SK-N-SH (cell line): Measurements from ENCODE around the gene FTO. TPM values are rescaled to one million over a fixed set of nuclear protein-coding genes. Genes with fewer than 3 reads are reported as not detected.

Experiments used
- CTCF ChIA-PET: fragments of 300-600, 350-600 bp; formaldehyde crosslinking; extraction: SDS; loops from one replicate; lab custom pipeline; 2021; lab: Yijun Ruan, JAX
- POLR2A ChIA-PET: fragments of 350-600 bp; sonication (Branson Sonifier 250); formaldehyde crosslinking; extraction: SDS; loops from one replicate; lab custom pipeline; 2020; ENCODE audit warnings: antibody characterized with exemption, inconsistent platforms; lab: Yijun Ruan, JAX
- DNase-seq: peaks from one replicate; pipeline ENCODE4 v3.0.0; 2012
- H2AFZ ChIP-seq: fragments of 200-600 bp; sonication (generic); 2 replicates; pipeline ENCODE4 v1.8.1; 2016; ENCODE audit warnings: antibody characterized with exemption, mild to moderate bottlenecking, low read depth
- H3F3A ChIP-seq: fragments of 200-600 bp; sonication (generic); replicated peaks from 2 replicates; pipeline ENCODE3; 2016; ENCODE audit warnings: antibody characterized with exemption, mild to moderate bottlenecking; ENCODE audit not compliant: insufficient read depth
- H3K27ac ChIP-seq, 2 experiments: fragments of 200-500 bp in 1 of 2; fragments of 200-600 bp in 1 of 2; sonication (Bioruptor generic) in 1 of 2; sonication (generic), shearing (Covaris generic) in 1 of 2; 2 replicates each; pipeline versions ENCODE4 v1.5.1 to v1.6.1; 2014 to 2016; ENCODE audit warnings: low read depth in 2 of 2, inconsistent platforms in 1 of 2, low read length in 1 of 2, mild to moderate bottlenecking in 1 of 2, mixed read lengths in 1 of 2
- H3K27me3 ChIP-seq: fragments of 200-600 bp; sonication (generic), shearing (Covaris generic); 2 replicates; pipeline ENCODE4 v1.6.1; 2016; ENCODE audit warnings: mixed run types; ENCODE audit not compliant: insufficient read depth
- H3K36me3 ChIP-seq, 2 experiments: fragments of 200-500 bp in 1 of 2; fragments of 200-600 bp in 1 of 2; sonication (Bioruptor generic) in 1 of 2; sonication (generic) in 1 of 2; replicated peaks in 1 of 2; 2 replicates each; pipeline versions ENCODE3 to v1.5.1; 2014 to 2016; ENCODE audit warnings: low read length in 1 of 2, mild to moderate bottlenecking in 1 of 2; ENCODE audit not compliant: insufficient read depth in 2 of 2, control insufficient read depth in 1 of 2
- H3K4me1 ChIP-seq, 2 experiments: fragments of 200-500 bp in 1 of 2; fragments of 200-600 bp in 1 of 2; sonication (Bioruptor generic) in 1 of 2; sonication (generic), shearing (Covaris generic) in 1 of 2; 2 replicates each; pipeline versions ENCODE4 v1.5.1 to v1.6.1; 2014 to 2016; ENCODE audit warnings: low read depth in 1 of 2, low read length in 1 of 2, mixed run types in 1 of 2; ENCODE audit not compliant: insufficient read depth in 2 of 2, control insufficient read depth in 1 of 2
- H3K4me2 ChIP-seq: fragments of 200-600 bp; sonication (generic), shearing (Covaris generic); 2 replicates; pipeline ENCODE4 v1.6.1; 2017; ENCODE audit warnings: mixed run types
- H3K4me3 ChIP-seq, 2 experiments: fragments of 200-500 bp in 1 of 2; fragments of 200-600 bp in 1 of 2; sonication (Bioruptor generic) in 1 of 2; sonication (generic), shearing (Covaris generic) in 1 of 2; 2 replicates each; pipeline versions ENCODE4 v1.5.1 to v1.8.1; 2014 to 2016; ENCODE audit warnings: low read depth in 2 of 2, inconsistent platforms in 1 of 2, low read length in 1 of 2, mild to moderate bottlenecking in 1 of 2, mixed read lengths in 1 of 2, moderate library complexity in 1 of 2
- H3K79me2 ChIP-seq: fragments of 200-600 bp; sonication (generic); 2 replicates; pipeline ENCODE4 v1.8.1; 2017; ENCODE audit warnings: mild to moderate bottlenecking; ENCODE audit not compliant: insufficient read depth
- H3K9ac ChIP-seq: fragments of 200-600 bp; sonication (generic); 2 replicates; pipeline ENCODE4 v1.6.1; 2017; ENCODE audit warnings: mixed run types
- H3K9me2 ChIP-seq: fragments of 200-600 bp; sonication (generic); 2 replicates; pipeline ENCODE4 v1.6.1; 2017; ENCODE audit warnings: mixed run types
- H3K9me3 ChIP-seq: fragments of 200-600 bp; sonication (generic); 2 replicates; pipeline ENCODE4 v1.6.1; 2017; ENCODE audit warnings: mixed run types, mild to moderate bottlenecking, moderate library complexity
- H4K20me1 ChIP-seq: fragments of 200-600 bp; sonication (generic); 2 replicates; pipeline ENCODE4 v1.6.1; 2017; ENCODE audit warnings: mild to moderate bottlenecking, mixed run types; ENCODE audit not compliant: insufficient read depth
- CHD2 ChIP-seq: fragments of 150-350 bp; IDR thresholded peaks from 2 replicates; pipeline ENCODE4 v1.6.1; 2018; ENCODE audit warnings: low read length; ENCODE audit not compliant: partially characterized antibody
- ELF1 ChIP-seq: IDR thresholded peaks from 2 replicates; pipeline ENCODE4 v1.4.0; 2012
- EP300 ChIP-seq, 2 experiments: IDR thresholded peaks; 2 replicates each; pipeline versions ENCODE4 v1.4.0 to v1.6.1; 2012; ENCODE audit warnings: borderline replicate concordance in 1 of 2, low read depth in 1 of 2, low read length in 1 of 2
- EZH2phosphoT487 ChIP-seq: fragments of 200-600 bp; sonication (generic); IDR thresholded peaks from 2 replicates; pipeline ENCODE4 v1.6.1; 2017; ENCODE audit warnings: low read depth, mixed run types, mild to moderate bottlenecking, antibody characterized with exemption, moderate library complexity, borderline replicate concordance
- FOXJ3 ChIP-seq: sonication (generic); formaldehyde crosslinking; IDR thresholded peaks from 2 replicates; pipeline ENCODE4 v1.5.1; 2020; ENCODE audit warnings: mild to moderate bottlenecking, missing genetic modification reagents
- GABPA ChIP-seq: IDR thresholded peaks from 2 replicates; pipeline ENCODE4 v1.4.0; 2012; ENCODE audit warnings: low read depth, mild to moderate bottlenecking
- GATA2 ChIP-seq: sonication (generic); formaldehyde crosslinking; IDR thresholded peaks from 2 replicates; pipeline ENCODE4 v1.5.0; 2020; ENCODE audit warnings: mild to moderate bottlenecking, missing genetic modification reagents
- MAX ChIP-seq: IDR thresholded peaks from 2 replicates; pipeline ENCODE4 v1.4.0; 2012; ENCODE audit warnings: low read depth
- MEF2A ChIP-seq: IDR thresholded peaks from 2 replicates; pipeline ENCODE4 v1.4.0; 2012; ENCODE audit warnings: low read depth, borderline replicate concordance
- NFIC ChIP-seq: IDR thresholded peaks from 2 replicates; pipeline ENCODE4 v1.4.0; 2012; ENCODE audit warnings: borderline replicate concordance
- RAD21 ChIP-seq: IDR thresholded peaks from 2 replicates; pipeline ENCODE4 v1.6.1; 2012; ENCODE audit warnings: mild to moderate bottlenecking, low read length
- RXRA ChIP-seq: IDR thresholded peaks from 2 replicates; pipeline ENCODE4 v1.4.0; 2012; ENCODE audit warnings: low read depth, mild to moderate bottlenecking, borderline replicate concordance
- USF2 ChIP-seq: fragments of 150-350 bp; IDR thresholded peaks from 2 replicates; pipeline ENCODE4 v1.6.1; 2017; ENCODE audit warnings: antibody characterized with exemption, low read length, low read depth, borderline replicate concordance
- WGBS: methylation state at CpG from one replicate; pipeline ENCODE4 v1.1.6; 2017; ENCODE audit warnings: low lambda C conversion rate; 5-methylcytosine and 5-hydroxymethylcytosine counted together
- polyA plus RNA-seq, 3 experiments: library from polyadenylated mRNA; depleted of rRNA; stranded (reverse); fragments of >200 nt; gene quantifications; 2 replicates each; pipeline ENCODE4 v1.2.3, GENCODE V29; 2012
- TF ChIP-seq, protein P1 (sequence below): fragments of 150-350 bp; IDR thresholded peaks from 2 replicates; pipeline ENCODE4 v1.6.1; 2016; ENCODE audit warnings: mild to moderate bottlenecking, low read depth, low read length
- TF ChIP-seq, protein P2 (sequence below): IDR thresholded peaks from 2 replicates; pipeline ENCODE4; 2012

Gene FTO
- polyA plus RNA-seq, 1 of the 3 experiments (the other 2 are of a cell fraction) = 41.2 TPM

- no peak overlapping the region for H3K4me3 ChIP-seq
- no peak overlapping the region for H3K9ac ChIP-seq
- no peak overlapping the region for H3K27ac ChIP-seq
- TF ChIP-seq, protein P1, sequence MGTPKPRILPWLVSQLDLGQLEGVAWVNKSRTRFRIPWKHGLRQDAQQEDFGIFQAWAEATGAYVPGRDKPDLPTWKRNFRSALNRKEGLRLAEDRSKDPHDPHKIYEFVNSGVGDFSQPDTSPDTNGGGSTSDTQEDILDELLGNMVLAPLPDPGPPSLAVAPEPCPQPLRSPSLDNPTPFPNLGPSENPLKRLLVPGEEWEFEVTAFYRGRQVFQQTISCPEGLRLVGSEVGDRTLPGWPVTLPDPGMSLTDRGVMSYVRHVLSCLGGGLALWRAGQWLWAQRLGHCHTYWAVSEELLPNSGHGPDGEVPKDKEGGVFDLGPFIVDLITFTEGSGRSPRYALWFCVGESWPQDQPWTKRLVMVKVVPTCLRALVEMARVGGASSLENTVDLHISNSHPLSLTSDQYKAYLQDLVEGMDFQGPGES = no peak
- TF ChIP-seq MEF2A (no peak), MAX (no peak), EZH2phosphoT487 (no peak), USF2 (no peak), CHD2 (no peak), FOXJ3 (CRISPR knock-in tag) (no peak), ELF1 (no peak), GATA2 (CRISPR knock-in tag) (no peak), NFIC (no peak), GABPA (no peak), RAD21 (no peak)
- TF ChIP-seq, protein P2, sequence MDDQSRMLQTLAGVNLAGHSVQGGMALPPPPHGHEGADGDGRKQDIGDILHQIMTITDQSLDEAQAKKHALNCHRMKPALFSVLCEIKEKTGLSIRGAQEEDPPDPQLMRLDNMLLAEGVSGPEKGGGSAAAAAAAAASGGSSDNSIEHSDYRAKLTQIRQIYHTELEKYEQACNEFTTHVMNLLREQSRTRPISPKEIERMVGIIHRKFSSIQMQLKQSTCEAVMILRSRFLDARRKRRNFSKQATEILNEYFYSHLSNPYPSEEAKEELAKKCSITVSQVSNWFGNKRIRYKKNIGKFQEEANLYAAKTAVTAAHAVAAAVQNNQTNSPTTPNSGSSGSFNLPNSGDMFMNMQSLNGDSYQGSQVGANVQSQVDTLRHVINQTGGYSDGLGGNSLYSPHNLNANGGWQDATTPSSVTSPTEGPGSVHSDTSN = no peak
- no peaks in the 10 kb centered on the region for H3K36me3 ChIP-seq
- H2AFZ ChIP-seq = no peak overlapping the region
- H3K9me3 ChIP-seq = no peaks in the 10 kb centered on the region
- no peaks in the 10 kb centered on the region for H4K20me1 ChIP-seq
- H3F3A ChIP-seq = peaks cover 3% of the 10 kb centered on the region
- WGBS = 96% methylated on average over 1 of the region's 1 CpG
- H3K79me2 ChIP-seq = no peaks in the 10 kb centered on the region
- ChIA-PET POLR2A (no interaction called here), CTCF (no interaction called here)
- no peak for DNase-seq
- H3K27me3 ChIP-seq = no peaks in the 10 kb centered on the region
- H3K4me1 ChIP-seq = peaks cover 2 to 8% of the 10 kb centered on the region in 2 experiments; a peak in 3 of 4 replicates
- H3K4me2 ChIP-seq = no peak overlapping the region
- no peaks in the 10 kb centered on the region for H3K9me2 ChIP-seq
These were observed 318.4 kb downstream of the FTO start for GRCh38 chr16:54022362-54022761.

- H3K9me3 ChIP-seq = peaks cover 7% of the 10 kb centered on the region; the same call in 1 of the 2 replicates
- peak overlapping the region; percentile 14; the same call in 1 of the 2 replicates for H3K4me2 ChIP-seq
- H2AFZ ChIP-seq = no peak overlapping the region
- H3K4me3 ChIP-seq = no peak overlapping the region
- H3K4me1 ChIP-seq = peaks cover 7 to 8% of the 10 kb centered on the region in 2 experiments; a peak in 3 of 4 replicates
- POLR2A ChIA-PET = no interaction called here
- DNase-seq = no peak
- peaks cover 6% of the 10 kb centered on the region for H3F3A ChIP-seq
- peak overlapping the region in 1 of 2 experiments; percentile 23; a peak in 1 of 4 replicates for H3K27ac ChIP-seq
- TF ChIP-seq CHD2 = no peak
- TF ChIP-seq EP300 (IDR thresholded peaks at IDR 0.05; ENCODE audit: borderline replicate concordance in 1 of 2, low read depth in 1 of 2, low read length in 1 of 2) = no peak
- TF ChIP-seq RXRA = no peak
- TF ChIP-seq NFIC = no peak
- no peak for TF ChIP-seq FOXJ3 (CRISPR knock-in tag)
- no peaks in the 10 kb centered on the region for H3K79me2 ChIP-seq
- no peaks in the 10 kb centered on the region for H3K9me2 ChIP-seq
- no peaks in the 10 kb centered on the region for H4K20me1 ChIP-seq
- H3K27me3 ChIP-seq = no peaks in the 10 kb centered on the region
- CTCF ChIA-PET = no interaction called here
- H3K36me3 ChIP-seq = no peaks in the 10 kb centered on the region
- H3K9ac ChIP-seq = no peak overlapping the region
- 35% methylated on average over 1 of the region's 1 CpG for WGBS
These were observed 322.5 kb downstream of the FTO start for GRCh38 chr16:54026456-54026855.
